ENCODE measurements around the gene ABCC12. TPM values are rescaled to one million over a fixed set of nuclear protein-coding genes. Genes with fewer than 3 reads are reported as not detected.

Gene ABCC12
- total and polyA plus RNA-seq, 2 of the 4 experiments (the other 2 are of a cell fraction) = under 0.01 TPM; not detected in 1

DNA sequence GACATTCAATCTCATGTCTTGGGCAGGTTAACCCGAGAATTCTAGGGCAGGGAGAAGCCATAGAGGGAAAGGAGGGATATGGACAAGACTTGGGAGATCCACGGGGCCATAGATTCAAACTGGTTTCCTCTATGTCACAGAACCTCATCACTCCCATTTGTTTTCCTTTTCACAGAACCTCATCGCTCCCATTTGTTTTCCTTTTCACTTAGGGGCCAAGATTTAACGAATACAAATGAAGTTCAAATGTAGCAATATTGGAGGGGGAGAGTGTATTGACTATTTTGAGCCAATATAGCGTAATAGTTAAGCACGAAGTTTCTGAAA is 49.0 kb upstream of the ABCC12 start:
- Histone ChIP-seq H3K36me3 (ENCODE audit: control insufficient read depth, insufficient read depth, low read length) (no peaks in the 10 kb centered on the region), H4K20me1 (ENCODE audit: insufficient read depth, low read length) (no peaks in the 10 kb centered on the region), H2BK15ac (ENCODE audit: low read depth, low read length) (no peak overlapping the region), H3K18ac (ENCODE audit: low read depth, low read length) (no peak overlapping the region), H2AK9ac (replicated peaks; ENCODE audit: low read depth, low read length, poor library complexity) (no peak overlapping the region), H3K4ac (ENCODE audit: low read depth, low read length) (no peak overlapping the region), H3K4me1 (ENCODE audit: control insufficient read depth, insufficient read depth, low read length) (no peaks in the 10 kb centered on the region), H3K56ac (ENCODE audit: extremely low read depth, insufficient read depth, low read length) (no peak overlapping the region), H3K4me2 (ENCODE audit: low read depth, low read length) (no peak overlapping the region), H2BK5ac (ENCODE audit: low read depth, low read length, poor library complexity, severe bottlenecking) (no peak overlapping the region), H3K27ac (ENCODE audit: insufficient read depth, low read length) (no peak overlapping the region), H2BK20ac (ENCODE audit: low read depth, low read length) (no peak overlapping the region), H3K9ac (ENCODE audit: low read depth, low read length) (no peak overlapping the region), H3K27me3 (ENCODE audit: control insufficient read depth, insufficient read depth, low read length) (peaks cover 27% of the 10 kb centered on the region), H3K79me1 (ENCODE audit: low read depth in 1 of 2, low read length in 2 of 2) (no peaks in the 10 kb centered on the region), H3K4me3 (ENCODE audit: insufficient read depth, low read depth, low read length) (no peak overlapping the region), H3K14ac (replicated peaks; ENCODE audit: low read depth, low read length) (no peak overlapping the region), H4K91ac (ENCODE audit: insufficient read depth, low read depth, low read length) (no peak overlapping the region), H2AFZ (replicated peaks; ENCODE audit: low read length, poor library complexity) (no peak overlapping the region), H4K5ac (ENCODE audit: low read depth, low read length) (no peak overlapping the region), H3K9me3 (ENCODE audit: control insufficient read depth, insufficient read depth, low read length) (no peaks in the 10 kb centered on the region), H2AK5ac (ENCODE audit: low read depth, low read length) (no peak overlapping the region), H3K9me1 (ENCODE audit: insufficient read depth, low read length) (0 out of 2 replicates have a peak, but pooled peaks cover 3% of the 10 kb centered on the region), H2BK120ac (ENCODE audit: low read depth, low read length) (no peak overlapping the region), H4K8ac (ENCODE audit: low read depth in 2 of 2, low read length in 2 of 2) (no peak overlapping the region), H3K23ac (ENCODE audit: low read depth, low read length) (no peak overlapping the region)
- no peak for ATAC-seq (ENCODE audit: low read depth)
- no CpG with 5 or more reads among the region's 6 CpGs for WGBS, 2 experiments (ENCODE audit: extremely low coverage in 2 of 2, insufficient read length in 1 of 2)
- CTCF ChIA-PET = no interaction called here
- POLR2A ChIA-PET (ENCODE audit: unreplicated experiment) = no interaction called here
- intact Hi-C loops (cut with micrococcal nuclease) (no loop called here), dilution Hi-C loops (cut with HindIII; ENCODE audit: low sequenced_read_pairs, unreplicated experiment) (no loop called here), in situ Hi-C loops (cut with MboI; ENCODE audit: low sequenced_read_pairs) (no loop called here)
- TF ChIP-seq MAZ (IDR thresholded peaks at IDR 0.05; ENCODE audit: borderline replicate concordance, low read depth, low read length) (no peak), CEBPB (IDR thresholded peaks at IDR 0.05; ENCODE audit: low read depth, low read length) (no peak), BHLHE40 (IDR thresholded peaks at IDR 0.05; ENCODE audit: low read depth, low read length) (no peak), RFX5 (IDR thresholded peaks at IDR 0.05; ENCODE audit: low read depth, low read length) (no peak), POLR2A (IDR thresholded peaks at IDR 0.05; ENCODE audit: low read depth, low read length) (no peak), RCOR1 (IDR thresholded peaks at IDR 0.05; ENCODE audit: insufficient replicate concordance, low read length) (no peak), MXI1 (IDR thresholded peaks at IDR 0.05; ENCODE audit: borderline replicate concordance, low read depth, low read length) (no peak), SMC3 (IDR thresholded peaks at IDR 0.05; ENCODE audit: low read depth, low read length) (no peak), CHD1 (IDR thresholded peaks at IDR 0.05; ENCODE audit: low read depth, low read length) (no peak), FOS (IDR thresholded peaks at IDR 0.05; ENCODE audit: low read depth, low read length) (no peak), MAFK (IDR thresholded peaks at IDR 0.05; ENCODE audit: low read depth, low read length) (no peak)
- TF ChIP-seq, protein P1, sequence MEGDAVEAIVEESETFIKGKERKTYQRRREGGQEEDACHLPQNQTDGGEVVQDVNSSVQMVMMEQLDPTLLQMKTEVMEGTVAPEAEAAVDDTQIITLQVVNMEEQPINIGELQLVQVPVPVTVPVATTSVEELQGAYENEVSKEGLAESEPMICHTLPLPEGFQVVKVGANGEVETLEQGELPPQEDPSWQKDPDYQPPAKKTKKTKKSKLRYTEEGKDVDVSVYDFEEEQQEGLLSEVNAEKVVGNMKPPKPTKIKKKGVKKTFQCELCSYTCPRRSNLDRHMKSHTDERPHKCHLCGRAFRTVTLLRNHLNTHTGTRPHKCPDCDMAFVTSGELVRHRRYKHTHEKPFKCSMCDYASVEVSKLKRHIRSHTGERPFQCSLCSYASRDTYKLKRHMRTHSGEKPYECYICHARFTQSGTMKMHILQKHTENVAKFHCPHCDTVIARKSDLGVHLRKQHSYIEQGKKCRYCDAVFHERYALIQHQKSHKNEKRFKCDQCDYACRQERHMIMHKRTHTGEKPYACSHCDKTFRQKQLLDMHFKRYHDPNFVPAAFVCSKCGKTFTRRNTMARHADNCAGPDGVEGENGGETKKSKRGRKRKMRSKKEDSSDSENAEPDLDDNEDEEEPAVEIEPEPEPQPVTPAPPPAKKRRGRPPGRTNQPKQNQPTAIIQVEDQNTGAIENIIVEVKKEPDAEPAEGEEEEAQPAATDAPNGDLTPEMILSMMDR (conservative IDR thresholded peaks at IDR 0.05; ENCODE audit: low read depth, low read length) = no peak
- TF ChIP-seq, protein P2, sequence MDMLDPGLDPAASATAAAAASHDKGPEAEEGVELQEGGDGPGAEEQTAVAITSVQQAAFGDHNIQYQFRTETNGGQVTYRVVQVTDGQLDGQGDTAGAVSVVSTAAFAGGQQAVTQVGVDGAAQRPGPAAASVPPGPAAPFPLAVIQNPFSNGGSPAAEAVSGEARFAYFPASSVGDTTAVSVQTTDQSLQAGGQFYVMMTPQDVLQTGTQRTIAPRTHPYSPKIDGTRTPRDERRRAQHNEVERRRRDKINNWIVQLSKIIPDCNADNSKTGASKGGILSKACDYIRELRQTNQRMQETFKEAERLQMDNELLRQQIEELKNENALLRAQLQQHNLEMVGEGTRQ (IDR thresholded peaks at IDR 0.05; ENCODE audit: low read depth, low read length) = no peak
- TF ChIP-seq, protein P3, sequence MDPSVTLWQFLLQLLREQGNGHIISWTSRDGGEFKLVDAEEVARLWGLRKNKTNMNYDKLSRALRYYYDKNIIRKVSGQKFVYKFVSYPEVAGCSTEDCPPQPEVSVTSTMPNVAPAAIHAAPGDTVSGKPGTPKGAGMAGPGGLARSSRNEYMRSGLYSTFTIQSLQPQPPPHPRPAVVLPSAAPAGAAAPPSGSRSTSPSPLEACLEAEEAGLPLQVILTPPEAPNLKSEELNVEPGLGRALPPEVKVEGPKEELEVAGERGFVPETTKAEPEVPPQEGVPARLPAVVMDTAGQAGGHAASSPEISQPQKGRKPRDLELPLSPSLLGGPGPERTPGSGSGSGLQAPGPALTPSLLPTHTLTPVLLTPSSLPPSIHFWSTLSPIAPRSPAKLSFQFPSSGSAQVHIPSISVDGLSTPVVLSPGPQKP (IDR thresholded peaks at IDR 0.05; ENCODE audit: borderline replicate concordance, low read depth, low read length) = no peak
- no TSS peak for BruUV-seq (replicated peaks)
- DNase-seq = no peak
